Activated naive CD4-positive, alpha-beta T cell treated with anti-CD3 and anti-CD28 coated beads, Interleukin-2, amount 50 U/mL, for 16 hours (primary cell): ENCODE results near the gene SLC5A8.
"Not testable (repeated sequence)": the region's sequence is repeated elsewhere in the genome, so short reads cannot be mapped to it uniquely, and the experiment has no call there.

Source experiments
- DNase-seq: peaks from one replicate; pipeline ENCODE4 v3.0.0-alpha.2; 2020

Gene SLC5A8

GRCh38 chr12:101166866-101167265 lies 43.2 kb downstream of the SLC5A8 start:
- DNase-seq = no peak

GRCh38 chr12:101165319-101165718 lies 44.7 kb downstream of the SLC5A8 start:
- no peak for DNase-seq

GRCh38 chr12:101145777-101146431 lies 64.1 kb downstream of the SLC5A8 start:
- DNase-seq = not testable (repeated sequence)

- DNase-seq = no peak
Measured at GRCh38 chr12:101127521-101128219, 82.4 kb downstream of the SLC5A8 start.

- no peak for DNase-seq
Measured at GRCh38 chr12:101117842-101118241, 92.2 kb downstream of the SLC5A8 start.

- no peak for DNase-seq
Measured at GRCh38 chr12:101116911-101117310, 93.1 kb downstream of the SLC5A8 start.

- no peak for DNase-seq
Measured at GRCh38 chr12:101115326-101115725, 94.7 kb downstream of the SLC5A8 start.

- no peak for DNase-seq
Measured at GRCh38 chr12:101111441-101111840, 98.6 kb downstream of the SLC5A8 start.

- DNase-seq = no peak
Measured at GRCh38 chr12:101110866-101111265, 99.2 kb downstream of the SLC5A8 start.

GRCh38 chr12:101108130-101108529 lies 101.9 kb downstream of the SLC5A8 start:
- DNase-seq = no peak

GRCh38 chr12:101107032-101107763 lies 102.8 kb downstream of the SLC5A8 start:
- DNase-seq = no peak
